Osteoblast (primary cell): Measurements from ENCODE around the gene TESK2. TPM values are rescaled to one million over a fixed set of nuclear protein-coding genes. Genes with fewer than 3 reads are reported as not detected.
"Not testable (repeated sequence)": the region's sequence is repeated elsewhere in the genome, so short reads cannot be mapped to it uniquely, and the experiment has no call there.

ENCODE experiments used
- DNase-seq: peaks from one replicate; pipeline ENCODE4 v3.0.0; 2011; ENCODE audit warnings: low spot score, mixed read lengths; ENCODE audit not compliant: insufficient read length; ENCODE audit errors: missing footprints
- H2AFZ ChIP-seq: 2 replicates; pipeline ENCODE4 v1.6.0; 2011; ENCODE audit warnings: mild to moderate bottlenecking, low read length
- H3K27ac ChIP-seq: 2 replicates; pipeline ENCODE4 v1.5.1; 2011; ENCODE audit warnings: mild to moderate bottlenecking, low read depth, low read length, moderate library complexity
- H3K27me3 ChIP-seq: 2 replicates; pipeline ENCODE4 v1.6.0; 2012; ENCODE audit warnings: mild to moderate bottlenecking, control low read depth, inconsistent platforms, low read length, moderate library complexity; ENCODE audit not compliant: insufficient read depth
- H3K36me3 ChIP-seq: 2 replicates; pipeline ENCODE4 v1.5.1; 2011; ENCODE audit warnings: mild to moderate bottlenecking, low read length, control low read depth, moderate library complexity; ENCODE audit not compliant: insufficient read depth
- H3K4me1 ChIP-seq: 2 replicates; pipeline ENCODE4 v1.5.1; 2011; ENCODE audit warnings: mild to moderate bottlenecking, low read length, control low read depth, moderate library complexity; ENCODE audit not compliant: insufficient read depth
- H3K4me2 ChIP-seq: 2 replicates; pipeline ENCODE4 v1.6.0; 2011; ENCODE audit warnings: mild to moderate bottlenecking, low read length; ENCODE audit not compliant: insufficient read depth
- H3K4me3 ChIP-seq: fragments of 200-600 bp; sonication (generic); 3 replicates; pipeline ENCODE4 v1.5.1; 2012; ENCODE audit warnings: mild to moderate bottlenecking, low read length, inconsistent platforms; ENCODE audit not compliant: insufficient read depth
- H3K79me2 ChIP-seq: 2 replicates; pipeline ENCODE4 v1.6.0; 2012; ENCODE audit warnings: mild to moderate bottlenecking, low read length, control low read depth, inconsistent platforms; ENCODE audit not compliant: insufficient read depth
- H3K9me3 ChIP-seq: 2 replicates; pipeline ENCODE4 v1.5.1; 2011; ENCODE audit warnings: low read depth, low read length, control low read depth
- H4K20me1 ChIP-seq: 2 replicates; pipeline ENCODE4 v1.6.0; 2012; ENCODE audit warnings: mild to moderate bottlenecking, low read length, control low read depth; ENCODE audit not compliant: insufficient read depth
- CTCF ChIP-seq: IDR thresholded peaks from 2 replicates; pipeline ENCODE4 v1.5.1; 2011; ENCODE audit warnings: mild to moderate bottlenecking, low read depth, low read length, moderate library complexity; ENCODE audit errors: extremely low read depth
- total RNA-seq: library from RNA; depleted of rRNA; stranded (reverse); fragments of >200 nt; gene quantifications from 2 replicates; pipeline ENCODE4 v1.2.3, GENCODE V29; 2012

Gene TESK2
- total RNA-seq, 1 donor = 5.4 TPM

- TF ChIP-seq CTCF = no peak
These were observed 17.7 kb downstream of the TESK2 start for GRCh38 chr1:45473302-45473701.

GRCh38 chr1:45470306-45470798, 20.6 kb downstream of the TESK2 start:
- no peak for DNase-seq
- Histone ChIP-seq H3K4me1 (no peaks in the 10 kb centered on the region), H3K9me3 (no peaks in the 10 kb centered on the region), H3K36me3 (no peaks in the 10 kb centered on the region), H3K4me3 (no peak overlapping the region), H3K4me2 (no peak overlapping the region), H4K20me1 (no peaks in the 10 kb centered on the region), H2AFZ (no peak overlapping the region), H3K27ac (no peak overlapping the region), H3K79me2 (no peaks in the 10 kb centered on the region), H3K27me3 (no peaks in the 10 kb centered on the region)
- TF ChIP-seq CTCF = no peak

More at GRCh38 chr1:45473302-45473701, 17.7 kb downstream of the TESK2 start:
- H4K20me1 ChIP-seq = no peaks in the 10 kb centered on the region
- no peaks in the 10 kb centered on the region for H3K36me3 ChIP-seq
- H3K4me2 ChIP-seq = no peak overlapping the region
- no peak overlapping the region for H3K4me3 ChIP-seq
- no peaks in the 10 kb centered on the region for H3K4me1 ChIP-seq
- no peak overlapping the region for H2AFZ ChIP-seq
- H3K27ac ChIP-seq = no peak overlapping the region
- no peaks in the 10 kb centered on the region for H3K79me2 ChIP-seq
- no peaks in the 10 kb centered on the region for H3K9me3 ChIP-seq
- H3K27me3 ChIP-seq = no peaks in the 10 kb centered on the region
- DNase-seq = no peak

- not testable (repeated sequence) for H3K36me3 ChIP-seq
These were observed 23.6 kb downstream of the TESK2 start for GRCh38 chr1:45467353-45467752.

GRCh38 chr1:45465277-45465676, 25.7 kb downstream of the TESK2 start:
- Histone ChIP-seq H4K20me1 (no peaks in the 10 kb centered on the region), H3K9me3 (no peaks in the 10 kb centered on the region), H3K27me3 (no peaks in the 10 kb centered on the region), H3K4me2 (no peak overlapping the region), H3K27ac (no peak overlapping the region), H3K4me3 (no peak overlapping the region), H3K36me3 (no peaks in the 10 kb centered on the region), H3K79me2 (no peaks in the 10 kb centered on the region), H2AFZ (no peak overlapping the region), H3K4me1 (no peaks in the 10 kb centered on the region)
- no peak for DNase-seq
- no peak for TF ChIP-seq CTCF

More at GRCh38 chr1:45467353-45467752, 23.6 kb downstream of the TESK2 start:
- H3K4me3 ChIP-seq, H3K79me2 ChIP-seq, H3K4me2 ChIP-seq, H3K27me3 ChIP-seq, H3K4me1 ChIP-seq, DNase-seq, H3K27ac ChIP-seq, H2AFZ ChIP-seq, H3K9me3 ChIP-seq, H4K20me1 ChIP-seq: not testable (repeated sequence)
